B cell (primary cell): ENCODE measurements around the gene METTL24. TPM values are rescaled to one million over a fixed set of nuclear protein-coding genes. Genes with fewer than 3 reads are reported as not detected.

Experiments used
- ATAC-seq: fragments of 200-7000 bp; cut with Tn5 transposase; one replicate; pipeline ENCODE4 v1.10.0; 2021; ENCODE audit warnings: low read depth, mild to moderate bottlenecking, moderate number of reproducible peaks, moderate library complexity
- CTCF ChIA-PET: fragments of 350-600 bp; sonication (Branson Sonifier 250); formaldehyde crosslinking; loops from one replicate; lab custom pipeline; 2021; ENCODE audit warnings: antibody characterized with exemption, inconsistent platforms; lab: Charles Lee
- POLR2A ChIA-PET: fragments of 350-600 bp; sonication (Branson Sonifier 250); formaldehyde crosslinking; loops from one replicate; lab custom pipeline; 2021; ENCODE audit warnings: antibody characterized with exemption; lab: Charles Lee
- DNase-seq: peaks from one replicate; pipeline ENCODE4 v3.0.0; 2013
- H2AFZ ChIP-seq: 2 replicates; pipeline ENCODE4 v1.6.1; 2012; ENCODE audit warnings: mild to moderate bottlenecking, low read depth, low read length; ENCODE audit not compliant: insufficient read depth, poor library complexity, severe bottlenecking
- H3K27ac ChIP-seq, 2 donors: 1 replicate in 1 of 2; 2 replicates in 1 of 2; pipeline ENCODE4 v1.5.1; 2012 to 2013; ENCODE audit warnings: low read length in 2 of 2, mild to moderate bottlenecking in 2 of 2, moderate library complexity in 1 of 2
- H3K27me3 ChIP-seq, 4 experiments: fragments of 200-600 bp in 1 of 4; sonication (generic) in 1 of 4; replicated peaks in 1 of 4; 1 replicate in 2 of 4; 2 replicates in 2 of 4; pipeline versions ENCODE4 v1.6.1 to v1.7.0; 2013 to 2016; ENCODE audit warnings: low read length in 3 of 4, mild to moderate bottlenecking in 2 of 4, mixed read lengths in 1 of 4, moderate library complexity in 1 of 4; ENCODE audit not compliant: insufficient read depth in 4 of 4, control insufficient read depth in 3 of 4; ENCODE audit errors: control extremely low read depth in 1 of 4
- H3K36me3 ChIP-seq, 2 experiments: replicated peaks in 1 of 2; 1 replicate in 1 of 2; 2 replicates in 1 of 2; pipeline versions ENCODE4 v1.6.1 to v1.7.1; 2013; ENCODE audit warnings: low read length in 1 of 2; ENCODE audit not compliant: insufficient read depth in 2 of 2, control insufficient read depth in 1 of 2; ENCODE audit errors: control extremely low read depth in 1 of 2, extremely low read depth in 1 of 2
- H3K4me1 ChIP-seq, 2 donors: fragments of 200-600 bp in 1 of 2; sonication (generic) in 1 of 2; 1 replicate in 1 of 2; 2 replicates in 1 of 2; pipeline versions ENCODE4 v1.5.1 to v1.6.1; 2013 to 2017; ENCODE audit warnings: low read length in 2 of 2; ENCODE audit not compliant: control insufficient read depth in 2 of 2, insufficient read depth in 2 of 2
- H3K4me2 ChIP-seq: replicated peaks from 2 replicates; pipeline ENCODE3; 2012; ENCODE audit warnings: mild to moderate bottlenecking, low read depth, low read length; ENCODE audit not compliant: poor library complexity, severe bottlenecking
- H3K4me3 ChIP-seq, 5 experiments: fragments of 200-600 bp in 1 of 5; sonication (generic) in 1 of 5; 1 replicate in 3 of 5; 2 replicates in 2 of 5; pipeline versions ENCODE4 v1.5.1 to v1.7.0; 2011 to 2016; ENCODE audit warnings: low read length in 4 of 5, mild to moderate bottlenecking in 4 of 5, low read depth in 2 of 5, control low read depth in 1 of 5, moderate library complexity in 1 of 5; ENCODE audit not compliant: insufficient read depth in 1 of 5; ENCODE audit errors: control extremely low read depth in 1 of 5, extremely low read depth in 1 of 5
- H3K79me2 ChIP-seq: fragments of 200-600 bp; sonication (generic); one replicate; pipeline ENCODE4 v1.6.0; 2016; ENCODE audit warnings: low read length; ENCODE audit not compliant: control insufficient read depth, insufficient read depth
- H3K9ac ChIP-seq: fragments of 200-600 bp; sonication (generic); 2 replicates; pipeline ENCODE4 v1.6.1; 2017; ENCODE audit warnings: mild to moderate bottlenecking, low read length, moderate library complexity
- H3K9me3 ChIP-seq, 3 donors: one replicate each; pipeline versions ENCODE4 v1.6.1 to v1.7.1; 2013; ENCODE audit warnings: low read length in 2 of 3; ENCODE audit not compliant: control insufficient read depth in 2 of 3, insufficient read depth in 1 of 3; ENCODE audit errors: control extremely low read depth in 1 of 3
- H4K20me1 ChIP-seq: 2 replicates; pipeline ENCODE4 v1.6.0; 2012; ENCODE audit warnings: mild to moderate bottlenecking, low read length; ENCODE audit not compliant: insufficient read depth, control insufficient read depth, poor library complexity, severe bottlenecking
- H3K27ac Mint-ChIP-seq: one replicate; pipeline ENCODE4 v1.8.0; 2021; ENCODE audit warnings: mixed read lengths
- H3K27me3 Mint-ChIP-seq: one replicate; pipeline ENCODE4 v1.8.0; 2021; ENCODE audit warnings: mixed read lengths
- H3K4me1 Mint-ChIP-seq: one replicate; pipeline ENCODE4 v1.8.0; 2021; ENCODE audit warnings: mixed read lengths
- H3K4me3 Mint-ChIP-seq: one replicate; pipeline ENCODE4 v1.8.0; 2021; ENCODE audit warnings: mixed read lengths
- H3K9me3 Mint-ChIP-seq: one replicate; pipeline ENCODE4 v1.8.0; 2022; ENCODE audit warnings: mixed read lengths; ENCODE audit not compliant: insufficient read depth
- EZH2 ChIP-seq: IDR thresholded peaks from 2 replicates; pipeline ENCODE4 v1.6.1; 2012; ENCODE audit warnings: borderline replicate concordance, low read depth, mild to moderate bottlenecking, moderate library complexity, low read length; ENCODE audit not compliant: insufficient read depth, poor library complexity, severe bottlenecking
- WGBS: methylation state at CpG from one replicate; pipeline ENCODE4 v1.1.5; 2013; ENCODE audit warnings: missing lambda C conversion rate; ENCODE audit not compliant: insufficient coverage; 5-methylcytosine and 5-hydroxymethylcytosine counted together
- intact Hi-C: fragments of 100-400 bp; cut with micrococcal nuclease; formaldehyde crosslinking; loops from one replicate; pipeline ENCODE4 v1.10.0; 2022
- polyA plus RNA-seq: library from polyadenylated mRNA; depleted of rRNA; stranded (reverse); fragments of >200 nt; gene quantifications from 2 replicates; pipeline ENCODE4 v1.2.3, GENCODE V29; 2012
- total RNA-seq, 2 donors: library from RNA; stranded (reverse); fragments of 120-200 nt in 1 of 2; gene quantifications; 1 replicate in 1 of 2; 2 replicates in 1 of 2; pipeline versions ENCODE4 v1.2.3 to v1.2.4, GENCODE V29; 2013 to 2022
- TF ChIP-seq, protein P1 (sequence below): fragments of 200-600 bp; IDR thresholded peaks from one replicate; pipeline ENCODE4 v1.8.0; 2022; ENCODE audit warnings: antibody characterized with exemption, mild to moderate bottlenecking

The METTL24 gene
- total and polyA plus RNA-seq, 2 donors (not counting 1 experiment from before 2014, with no cell fraction given): not detected

DNA sequence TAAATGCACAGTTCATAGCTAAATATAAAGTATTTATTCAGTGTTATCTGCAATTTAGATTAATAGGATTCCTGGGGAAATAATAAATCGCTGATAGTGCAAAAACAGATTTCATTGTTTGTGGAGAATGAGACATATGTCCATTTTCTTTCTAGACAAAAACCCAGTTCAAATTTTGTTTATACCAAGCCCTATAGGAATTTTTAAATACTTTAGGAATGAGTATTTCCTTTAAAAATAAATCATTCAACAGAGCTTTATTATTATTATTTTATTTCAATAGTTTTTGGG is 86.5 kb downstream of the METTL24 start:
- H3K9me3 Mint-ChIP-seq: peaks cover 4% of the 10 kb centered on the region
- H3K4me1 Mint-ChIP-seq: no peaks in the 10 kb centered on the region
- H3K4me2 ChIP-seq: no peak overlapping the region
- no peak for ATAC-seq
- H3K4me1 ChIP-seq: no peaks in the 10 kb centered on the region
- H3K79me2 ChIP-seq: no peaks in the 10 kb centered on the region
- no peak for DNase-seq
- no peak overlapping the region for H3K4me3 Mint-ChIP-seq
- no peak overlapping the region for H3K4me3 ChIP-seq
- peaks cover 0 to 3% (median 0%) of the 10 kb centered on the region in 4 experiments for H3K27me3 ChIP-seq
- peaks cover 16% of the 10 kb centered on the region for H3K27me3 Mint-ChIP-seq
- H3K27ac Mint-ChIP-seq: no peak overlapping the region
- intact Hi-C loops: no loop called here
- H3K9me3 ChIP-seq: no peaks in the 10 kb centered on the region
- H3K27ac ChIP-seq: no peak overlapping the region
- H4K20me1 ChIP-seq: no peaks in the 10 kb centered on the region
- ChIA-PET POLR2A (no interaction called here), CTCF (no interaction called here)
- no CpG with 5 or more reads among the region's 1 CpG for WGBS
- no peak overlapping the region for H3K9ac ChIP-seq
- no peaks in the 10 kb centered on the region for H3K36me3 ChIP-seq
- TF ChIP-seq EZH2: no peak
- TF ChIP-seq, protein P1, sequence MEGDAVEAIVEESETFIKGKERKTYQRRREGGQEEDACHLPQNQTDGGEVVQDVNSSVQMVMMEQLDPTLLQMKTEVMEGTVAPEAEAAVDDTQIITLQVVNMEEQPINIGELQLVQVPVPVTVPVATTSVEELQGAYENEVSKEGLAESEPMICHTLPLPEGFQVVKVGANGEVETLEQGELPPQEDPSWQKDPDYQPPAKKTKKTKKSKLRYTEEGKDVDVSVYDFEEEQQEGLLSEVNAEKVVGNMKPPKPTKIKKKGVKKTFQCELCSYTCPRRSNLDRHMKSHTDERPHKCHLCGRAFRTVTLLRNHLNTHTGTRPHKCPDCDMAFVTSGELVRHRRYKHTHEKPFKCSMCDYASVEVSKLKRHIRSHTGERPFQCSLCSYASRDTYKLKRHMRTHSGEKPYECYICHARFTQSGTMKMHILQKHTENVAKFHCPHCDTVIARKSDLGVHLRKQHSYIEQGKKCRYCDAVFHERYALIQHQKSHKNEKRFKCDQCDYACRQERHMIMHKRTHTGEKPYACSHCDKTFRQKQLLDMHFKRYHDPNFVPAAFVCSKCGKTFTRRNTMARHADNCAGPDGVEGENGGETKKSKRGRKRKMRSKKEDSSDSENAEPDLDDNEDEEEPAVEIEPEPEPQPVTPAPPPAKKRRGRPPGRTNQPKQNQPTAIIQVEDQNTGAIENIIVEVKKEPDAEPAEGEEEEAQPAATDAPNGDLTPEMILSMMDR: no peak
- no peak overlapping the region for H2AFZ ChIP-seq

DNA sequence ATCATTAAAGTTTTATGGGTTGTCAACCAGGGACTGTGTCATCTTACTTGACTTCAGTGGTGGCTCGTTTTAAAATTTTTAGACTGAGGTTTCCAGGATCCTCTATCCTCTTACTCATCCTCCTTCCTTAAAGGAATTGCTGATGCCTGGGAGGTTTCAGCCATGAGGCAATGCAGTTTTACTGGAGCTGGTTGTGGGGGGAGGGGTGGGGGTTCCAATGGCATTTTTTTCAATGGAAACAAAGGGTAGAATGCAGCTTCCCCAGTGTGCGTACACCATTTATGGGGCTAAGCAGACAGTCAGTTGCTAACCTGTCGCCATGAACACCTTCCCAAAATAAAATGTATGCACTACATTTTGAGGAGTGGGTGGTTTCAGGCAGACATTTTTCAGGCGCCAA is 88.0 kb downstream of the METTL24 start:
- POLR2A ChIA-PET: no interaction called here
- WGBS: 100% methylated on average over 2 of the region's 4 CpGs
- Histone ChIP-seq H3K79me2 (no peaks in the 10 kb centered on the region), H3K27ac (no peak overlapping the region), H3K4me2 (no peak overlapping the region), H3K4me3 (no peak overlapping the region), H3K36me3 (no peaks in the 10 kb centered on the region), H2AFZ (no peak overlapping the region), H3K27me3 (no peaks in the 10 kb centered on the region), H4K20me1 (no peaks in the 10 kb centered on the region), H3K4me1 (no peaks in the 10 kb centered on the region), H3K9ac (no peak overlapping the region), H3K9me3 (no peaks in the 10 kb centered on the region)
- Mint-ChIP-seq H3K4me3 (no peak overlapping the region), H3K27ac (no peak overlapping the region), H3K27me3 (peaks cover 13% of the 10 kb centered on the region), H3K9me3 (peaks cover 4% of the 10 kb centered on the region), H3K4me1 (no peaks in the 10 kb centered on the region)
- DNase-seq: no peak
- no peak for TF ChIP-seq EZH2
- TF ChIP-seq, protein P1: no peak
- intact Hi-C loops: no loop called here
- no peak for ATAC-seq
- CTCF ChIA-PET: no interaction called here
